ENCODE results near the gene GALNT13. TPM values are rescaled to one million over a fixed set of nuclear protein-coding genes. Genes with fewer than 3 reads are reported as not detected.

Gene GALNT13
- total RNA-seq, 2 donors from 2014 or later, result not detected

DNA sequence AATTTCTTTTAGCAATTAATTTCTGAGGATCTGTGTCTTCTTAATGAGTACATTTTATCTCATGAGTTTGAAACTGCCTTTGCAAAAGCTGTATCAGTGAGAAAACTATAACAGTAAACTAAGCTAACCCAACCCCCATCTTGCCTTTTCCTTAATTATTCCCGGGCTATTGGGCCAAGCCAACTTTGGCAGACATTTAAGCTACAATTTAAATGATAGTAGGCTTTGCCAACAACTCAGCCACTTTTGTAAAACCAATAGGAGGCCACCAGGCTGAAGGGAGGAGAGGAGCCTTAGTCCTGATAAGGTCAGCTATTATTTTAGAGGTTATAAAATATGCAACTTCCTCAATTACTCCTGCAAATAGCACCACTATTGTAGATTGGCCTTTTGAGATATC, 608.8 kb downstream of the GALNT13 start:
- H3K27me3 Mint-ChIP-seq (ENCODE audit: low read depth), result no peaks in the 10 kb centered on the region
- peaks cover 0 to 7% of the 10 kb centered on the region in 2 donors for H3K9me3 Mint-ChIP-seq
- peaks cover 0 to 2% of the 10 kb centered on the region in 2 donors for H3K36me3 Mint-ChIP-seq (ENCODE audit: insufficient read depth in 2 of 2)
- ATAC-seq (replicated peaks in 1 of 2) (no peak), DNase-seq (no peak)
- H3K27ac Mint-ChIP-seq, result no peak overlapping the region
- H3K4me1 Mint-ChIP-seq (ENCODE audit: low read depth), result no peaks in the 10 kb centered on the region
- H3K4me3 Mint-ChIP-seq, result no peak overlapping the region

DNA sequence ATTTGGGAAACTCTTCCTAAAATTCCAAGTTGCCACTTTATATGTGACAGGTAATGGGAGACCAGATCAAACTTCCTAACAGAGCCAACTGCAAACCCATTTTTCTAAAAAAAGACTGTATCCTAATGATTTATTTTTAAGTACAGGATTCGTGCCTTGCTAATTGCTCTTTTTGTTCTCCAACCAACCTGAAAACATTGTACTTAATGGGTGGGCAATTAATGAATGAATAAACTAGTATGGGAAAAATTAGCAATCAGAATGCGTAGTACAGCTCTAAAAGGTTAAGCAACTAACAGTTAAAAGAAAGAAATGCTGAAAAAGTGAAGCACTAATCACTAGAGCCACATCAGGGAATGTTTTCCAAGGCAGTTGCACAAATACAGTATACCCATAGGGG, 609.6 kb downstream of the GALNT13 start:
- Mint-ChIP-seq H3K9me3 (peaks cover 0 to 7% of the 10 kb centered on the region in 2 donors), H3K27ac (no peak overlapping the region), H3K27me3 (ENCODE audit: low read depth) (no peaks in the 10 kb centered on the region), H3K36me3 (ENCODE audit: insufficient read depth in 2 of 2) (peaks cover 0 to 2% of the 10 kb centered on the region in 2 donors), H3K4me3 (no peak overlapping the region), H3K4me1 (ENCODE audit: low read depth) (no peaks in the 10 kb centered on the region)
- DNase-seq (no peak), ATAC-seq (replicated peaks in 1 of 2) (no peak)

- Mint-ChIP-seq H3K27me3 (ENCODE audit: low read depth) (no peaks in the 10 kb centered on the region), H3K27ac (no peak overlapping the region), H3K36me3 (ENCODE audit: insufficient read depth in 2 of 2) (no peaks in the 10 kb centered on the region), H3K4me1 (ENCODE audit: low read depth) (no peaks in the 10 kb centered on the region), H3K4me3 (no peak overlapping the region), H3K9me3 (peaks cover 0 to 1% of the 10 kb centered on the region in 2 donors)
- ATAC-seq (replicated peaks in 1 of 2), result no peak
- DNase-seq, result no peak
These were observed 612.8 kb downstream of the GALNT13 start for GRCh38 chr2:154484338-154485099.

DNA sequence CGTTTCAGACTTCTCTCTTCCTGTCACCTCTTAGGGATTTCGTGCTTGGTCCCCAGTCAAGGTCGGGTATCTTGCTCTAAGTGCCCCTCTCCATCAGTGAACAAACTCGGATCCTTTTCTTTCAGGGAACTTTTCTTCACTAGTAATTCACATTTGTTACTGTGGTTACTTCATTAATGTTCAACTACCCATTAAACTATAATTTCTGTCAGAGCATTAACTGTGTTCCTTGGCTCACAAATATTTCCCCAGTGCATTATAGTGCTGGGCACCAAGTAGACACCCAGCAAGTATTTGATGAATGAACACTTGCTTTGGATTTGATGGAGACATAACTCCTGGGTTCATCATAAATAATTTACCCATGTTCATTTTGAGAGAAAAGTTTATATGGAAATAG, 617.1 kb downstream of the GALNT13 start:
- Mint-ChIP-seq H3K9me3 (peaks cover 0 to 2% of the 10 kb centered on the region in 2 donors), H3K36me3 (ENCODE audit: insufficient read depth in 2 of 2) (no peaks in the 10 kb centered on the region), H3K4me3 (no peak overlapping the region), H3K27ac (no peak overlapping the region), H3K4me1 (ENCODE audit: low read depth) (no peaks in the 10 kb centered on the region), H3K27me3 (ENCODE audit: low read depth) (no peaks in the 10 kb centered on the region)
- no peak for DNase-seq
- ATAC-seq (replicated peaks in 1 of 2), result no peak

- no peak for ATAC-seq (replicated peaks in 1 of 2)
- Mint-ChIP-seq H3K36me3 (ENCODE audit: insufficient read depth in 2 of 2) (no peaks in the 10 kb centered on the region), H3K9me3 (peaks cover 0 to 2% of the 10 kb centered on the region in 2 donors)
These were observed 617.6 kb downstream of the GALNT13 start for GRCh38 chr2:154489266-154489858.

GRCh38 chr2:154490530-154490929, 618.8 kb downstream of the GALNT13 start:
- H3K27ac Mint-ChIP-seq, result no peak overlapping the region
- no peak for ATAC-seq (replicated peaks in 1 of 2)
- no peaks in the 10 kb centered on the region for H3K4me1 Mint-ChIP-seq (ENCODE audit: low read depth)
- no peak for DNase-seq
- no peaks in the 10 kb centered on the region for H3K36me3 Mint-ChIP-seq (ENCODE audit: insufficient read depth in 2 of 2)
- no peak overlapping the region for H3K4me3 Mint-ChIP-seq
- peaks cover 0 to 2% of the 10 kb centered on the region in 2 donors for H3K9me3 Mint-ChIP-seq
- H3K27me3 Mint-ChIP-seq (ENCODE audit: low read depth), result no peaks in the 10 kb centered on the region

More at GRCh38 chr2:154489266-154489858, 617.6 kb downstream of the GALNT13 start:
- no peak overlapping the region for H3K27ac Mint-ChIP-seq
- no peak for DNase-seq
- H3K4me3 Mint-ChIP-seq, result no peak overlapping the region
- no peaks in the 10 kb centered on the region for H3K27me3 Mint-ChIP-seq (ENCODE audit: low read depth)
- H3K4me1 Mint-ChIP-seq (ENCODE audit: low read depth), result no peaks in the 10 kb centered on the region

DNA sequence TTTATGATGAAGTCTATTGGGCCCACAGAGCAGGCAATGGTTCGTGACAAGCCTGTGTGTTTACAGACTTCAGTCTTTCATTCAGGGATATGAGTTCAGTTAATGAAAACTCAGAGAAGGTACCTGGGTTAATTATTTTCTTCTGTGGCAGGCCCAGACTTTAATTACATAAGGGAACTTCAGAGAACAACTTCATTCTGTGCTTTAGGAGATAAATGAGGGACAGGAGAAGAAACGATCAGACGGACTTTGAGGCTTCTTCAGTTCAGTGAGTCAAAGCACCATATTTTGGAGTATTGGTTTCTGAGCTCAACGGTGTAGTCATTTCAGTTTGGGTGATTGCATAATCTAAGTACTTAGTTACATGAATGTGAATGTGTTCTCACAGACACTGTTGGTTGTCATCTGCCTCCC, 623.7 kb downstream of the GALNT13 start:
- Mint-ChIP-seq H3K36me3 (ENCODE audit: insufficient read depth in 2 of 2) (no peaks in the 10 kb centered on the region), H3K27me3 (ENCODE audit: low read depth) (no peaks in the 10 kb centered on the region), H3K4me3 (no peak overlapping the region), H3K9me3 (peaks cover 4 to 10% of the 10 kb centered on the region in 2 donors), H3K27ac (no peak overlapping the region), H3K4me1 (ENCODE audit: low read depth) (no peaks in the 10 kb centered on the region)
- ATAC-seq (replicated peaks in 1 of 2) (no peak), DNase-seq (no peak)

GRCh38 chr2:154497019-154497418, 625.3 kb downstream of the GALNT13 start:
- no peak overlapping the region for H3K4me3 Mint-ChIP-seq
- no peak for ATAC-seq (replicated peaks in 1 of 2)
- H3K27ac Mint-ChIP-seq, result no peak overlapping the region

More at GRCh38 chr2:154497019-154497418, 625.3 kb downstream of the GALNT13 start:
- H3K27me3 Mint-ChIP-seq (ENCODE audit: low read depth), result no peaks in the 10 kb centered on the region
- peaks cover 0 to 1% of the 10 kb centered on the region in 2 donors for H3K36me3 Mint-ChIP-seq (ENCODE audit: insufficient read depth in 2 of 2)
- no peak for DNase-seq
- peaks cover 4 to 13% of the 10 kb centered on the region in 2 donors for H3K9me3 Mint-ChIP-seq
- no peaks in the 10 kb centered on the region for H3K4me1 Mint-ChIP-seq (ENCODE audit: low read depth)

Data from activated T-cell treated with anti-CD3 and anti-CD28 coated beads, Interleukin-2, amount 50 U/mL, for 72 hours (primary cell).